Fibroblast of lung (primary cell): ENCODE results near the gene STXBP6.

ENCODE experiments used
- EZH2 ChIP-seq: IDR thresholded peaks from 2 replicates; pipeline ENCODE4 v1.5.1; 2012; ENCODE audit warnings: low read length, control low read depth, mild to moderate bottlenecking; ENCODE audit errors: missing control alignments
- TF ChIP-seq, protein P1 (sequence below), 2 donors: IDR thresholded peaks in 1 of 2; conservative IDR thresholded peaks in 1 of 2; 1 replicate in 1 of 2; 2 replicates in 1 of 2; pipeline ENCODE4 v1.5.1; 2011 to 2012; ENCODE audit warnings: low read length in 2 of 2, control low read depth in 1 of 2, inconsistent platforms in 1 of 2, low read depth in 1 of 2, mild to moderate bottlenecking in 1 of 2

GRCh38 chr14:25052385-25052784 lies 2.4 kb upstream of the STXBP6 start:
- TF ChIP-seq, protein P1, sequence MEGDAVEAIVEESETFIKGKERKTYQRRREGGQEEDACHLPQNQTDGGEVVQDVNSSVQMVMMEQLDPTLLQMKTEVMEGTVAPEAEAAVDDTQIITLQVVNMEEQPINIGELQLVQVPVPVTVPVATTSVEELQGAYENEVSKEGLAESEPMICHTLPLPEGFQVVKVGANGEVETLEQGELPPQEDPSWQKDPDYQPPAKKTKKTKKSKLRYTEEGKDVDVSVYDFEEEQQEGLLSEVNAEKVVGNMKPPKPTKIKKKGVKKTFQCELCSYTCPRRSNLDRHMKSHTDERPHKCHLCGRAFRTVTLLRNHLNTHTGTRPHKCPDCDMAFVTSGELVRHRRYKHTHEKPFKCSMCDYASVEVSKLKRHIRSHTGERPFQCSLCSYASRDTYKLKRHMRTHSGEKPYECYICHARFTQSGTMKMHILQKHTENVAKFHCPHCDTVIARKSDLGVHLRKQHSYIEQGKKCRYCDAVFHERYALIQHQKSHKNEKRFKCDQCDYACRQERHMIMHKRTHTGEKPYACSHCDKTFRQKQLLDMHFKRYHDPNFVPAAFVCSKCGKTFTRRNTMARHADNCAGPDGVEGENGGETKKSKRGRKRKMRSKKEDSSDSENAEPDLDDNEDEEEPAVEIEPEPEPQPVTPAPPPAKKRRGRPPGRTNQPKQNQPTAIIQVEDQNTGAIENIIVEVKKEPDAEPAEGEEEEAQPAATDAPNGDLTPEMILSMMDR (conservative IDR thresholded peaks at IDR 0.05 in 1 of 2, IDR thresholded peaks at IDR 0.05 in 1 of 2; ENCODE audit: low read depth in 1 of 2, low read length in 2 of 2), result no peak
- no peak for TF ChIP-seq EZH2
